Pancreas (tissue), 10 donors: ENCODE measurements around the gene SBF2. TPM values are rescaled to one million over a fixed set of nuclear protein-coding genes. Genes with fewer than 3 reads are reported as not detected.
"Not testable (repeated sequence)": the region's sequence is repeated elsewhere in the genome, so short reads cannot be mapped to it uniquely, and the experiment has no call there.

Source experiments
- ATAC-seq, 4 donors: fragments of 200-7000 bp; cut with Tn5 transposase; one replicate each; pipeline versions ENCODE4 v1.8.0 to v1.9.1; 2020; ENCODE audit warnings: mild to moderate bottlenecking in 4 of 4, moderate library complexity in 4 of 4
- DNase-seq, 6 donors: peaks; one replicate each; pipeline ENCODE4 v3.0.0-alpha.2; 2020
- FAIRE-seq: peaks from 2 replicates; lab custom pipeline; 2012; peaks lifted over from hg19 to GRCh38; lab: Jason Lieb, UNC
- H3K27ac ChIP-seq, 4 donors: fragments of 200-600 bp; sonication (generic); 1 replicate in 3 of 4; 2 replicates in 1 of 4; pipeline versions ENCODE4 v1.5.0 to v1.8.0; 2020
- H3K27me3 ChIP-seq, 4 donors: fragments of 200-600 bp; one replicate each; pipeline ENCODE4 v1.8.0; 2021
- H3K36me3 ChIP-seq, 3 donors: fragments of 200-600 bp; sonication (generic) in 1 of 3; one replicate each; pipeline versions ENCODE4 v1.5.0 to v1.8.0; 2020 to 2021
- H3K4me1 ChIP-seq, 3 donors: fragments of 200-600 bp; one replicate each; pipeline ENCODE4 v1.8.0; 2021
- H3K4me3 ChIP-seq, 4 donors: fragments of 200-600 bp; sonication (generic) in 2 of 4; one replicate each; pipeline versions ENCODE4 v1.5.0 to v1.8.0; 2020 to 2021
- H3K9me3 ChIP-seq, 4 donors: fragments of 200-600 bp; one replicate each; pipeline ENCODE4 v1.8.0; 2021
- CTCF ChIP-seq, 4 donors: fragments of 200-600 bp; sonication (generic) in 3 of 4; IDR thresholded peaks; one replicate each; pipeline versions ENCODE4 v1.5.0 to v1.8.0; 2021; ENCODE audit warnings: antibody characterized with exemption in 4 of 4
- WGBS, 2 donors: extraction: QIAGEN DNeasy Blood & Tissue Kit; methylation state at CpG; one replicate each; pipeline ENCODE4 v1.1.7; 2013; 5-methylcytosine and 5-hydroxymethylcytosine counted together
- intact Hi-C, 3 donors: fragments of 100-400 bp; cut with DNase I; formaldehyde crosslinking; loops; one replicate each; pipeline versions ENCODE4 v1.11.1 to v1.14.2; 2022
- polyA plus RNA-seq, 2 donors: library from polyadenylated mRNA; stranded (reverse); fragments of 200-250 nt; gene quantifications; one replicate each; pipeline ENCODE4 v1.2.3, GENCODE V29; 2013
- total RNA-seq, 6 donors: library from RNA; stranded (reverse); fragmentation: NEBNext Ultra II Directional in 4 of 6; extraction: Animal tissue kit (Norgen Biotek cat#: 25700) in 4 of 6; gene quantifications; one replicate each; pipeline versions ENCODE4 v1.2.1 to v1.2.4, GENCODE V29; 2021 to 2023
- donor health status: healthy with polysubstance abuse.
- donor health status: DM: no; HTN: no; CAD: no; lungs with moderate emphysema.
- donor health status: DM: no; HTN: no; CAD: no.
- donor health status: control.
- donor health status: control.
- donor health status: Bipolar disorder and iron deficiency.
- donor health status: DM: yes; HTN: yes; CAD: no.
- donor health status: DM: no; HTN: no; CAD: no.
- donor health status: DM: no; HTN: no; CAD: no.
- donor health status: DM: yes; HTN: yes; CAD: no.

Gene SBF2
- total and polyA plus RNA-seq, 8 donors = 4.6 to 21.8 (median 10.3) TPM

GRCh38 chr11:10095412-10096208 lies 198.4 kb downstream of the SBF2 start:
- no peak for FAIRE-seq
- no peak for TF ChIP-seq CTCF (IDR thresholded peaks at IDR 0.05)

DNA sequence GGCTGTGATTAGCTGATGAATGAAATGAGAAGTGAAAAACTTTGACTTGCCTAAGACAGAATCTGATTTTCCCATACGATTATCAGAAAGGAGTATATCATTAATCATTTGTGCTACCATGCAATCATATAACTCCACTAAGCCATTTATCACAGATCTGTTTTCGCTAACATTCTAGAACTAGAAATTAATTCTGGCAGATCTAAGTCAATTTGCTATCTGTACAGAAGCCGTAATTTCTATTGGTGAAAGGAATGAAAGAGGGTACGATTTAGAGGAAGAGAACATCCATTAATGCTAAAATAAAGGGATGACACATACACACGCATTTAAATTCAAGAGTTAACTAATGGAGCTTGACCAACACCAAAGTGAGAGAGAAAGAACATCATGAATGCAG lies 201.6 kb downstream of the SBF2 start:
- FAIRE-seq (no peak), ATAC-seq (no peak), DNase-seq (no peak)
- H3K4me1 ChIP-seq = peaks cover 0 to 2% (median 0%) of the 10 kb centered on the region in 3 donors
- intact Hi-C loops = no loop called here
- no peaks in the 10 kb centered on the region for H3K36me3 ChIP-seq
- no peak for TF ChIP-seq CTCF (IDR thresholded peaks at IDR 0.05)
- H3K9me3 ChIP-seq = no peaks in the 10 kb centered on the region
- no peak overlapping the region for H3K27ac ChIP-seq
- no peak overlapping the region for H3K4me3 ChIP-seq
- WGBS, 2 donors = 91 to 92% methylated on average over 5 of the region's 5 CpGs
- H3K27me3 ChIP-seq = no peaks in the 10 kb centered on the region

More at GRCh38 chr11:10095412-10096208, 198.4 kb downstream of the SBF2 start:
- Histone ChIP-seq H3K36me3 (no peaks in the 10 kb centered on the region), H3K27me3 (no peaks in the 10 kb centered on the region), H3K4me3 (no peak overlapping the region), H3K4me1 (no peaks in the 10 kb centered on the region), H3K9me3 (peaks cover 0 to 3% (median 0%) of the 10 kb centered on the region in 4 donors), H3K27ac (no peak overlapping the region)
- ATAC-seq (no peak), DNase-seq (no peak)
- intact Hi-C loops = no loop called here
- 86 to 92% methylated on average over 4 of the region's 4 CpGs for WGBS, 2 donors

- no peaks in the 10 kb centered on the region for H3K27me3 ChIP-seq
- no peak for TF ChIP-seq CTCF (IDR thresholded peaks at IDR 0.05)
- ATAC-seq (no peak), FAIRE-seq (no peak), DNase-seq (no peak)
- no peaks in the 10 kb centered on the region for H3K36me3 ChIP-seq
- no peaks in the 10 kb centered on the region for H3K9me3 ChIP-seq
- H3K4me3 ChIP-seq = no peak overlapping the region
- 80 to 84% methylated on average over 3 of the region's 3 CpGs for WGBS, 2 donors
- intact Hi-C loops = no loop called here
- no peak overlapping the region for H3K27ac ChIP-seq
- H3K4me1 ChIP-seq = peaks cover 0 to 5% (median 0%) of the 10 kb centered on the region in 3 donors
Measured at GRCh38 chr11:10091314-10092045, 202.5 kb downstream of the SBF2 start.

DNA sequence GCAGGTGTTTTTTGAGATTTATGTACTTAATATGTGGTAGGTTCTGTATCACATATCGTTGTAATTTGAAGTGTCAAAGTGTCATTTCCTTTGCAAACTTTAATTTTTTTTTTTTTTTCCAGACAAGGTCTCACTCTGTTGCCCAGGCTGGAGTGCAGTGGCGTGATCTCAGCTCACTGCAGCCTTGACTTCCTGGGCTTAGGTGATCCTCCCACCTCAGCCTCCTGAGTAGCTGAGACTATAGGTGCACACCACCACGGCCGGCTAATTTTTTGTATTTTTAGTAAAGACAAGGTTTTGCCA lies 206.1 kb downstream of the SBF2 start:
- FAIRE-seq, H3K4me3 ChIP-seq, H3K27ac ChIP-seq, H3K9me3 ChIP-seq, H3K27me3 ChIP-seq, DNase-seq, H3K4me1 ChIP-seq, intact Hi-C loops, ATAC-seq, H3K36me3 ChIP-seq: not testable (repeated sequence)
- 68 to 89% methylated on average over 4 of the region's 4 CpGs for WGBS, 2 donors

DNA sequence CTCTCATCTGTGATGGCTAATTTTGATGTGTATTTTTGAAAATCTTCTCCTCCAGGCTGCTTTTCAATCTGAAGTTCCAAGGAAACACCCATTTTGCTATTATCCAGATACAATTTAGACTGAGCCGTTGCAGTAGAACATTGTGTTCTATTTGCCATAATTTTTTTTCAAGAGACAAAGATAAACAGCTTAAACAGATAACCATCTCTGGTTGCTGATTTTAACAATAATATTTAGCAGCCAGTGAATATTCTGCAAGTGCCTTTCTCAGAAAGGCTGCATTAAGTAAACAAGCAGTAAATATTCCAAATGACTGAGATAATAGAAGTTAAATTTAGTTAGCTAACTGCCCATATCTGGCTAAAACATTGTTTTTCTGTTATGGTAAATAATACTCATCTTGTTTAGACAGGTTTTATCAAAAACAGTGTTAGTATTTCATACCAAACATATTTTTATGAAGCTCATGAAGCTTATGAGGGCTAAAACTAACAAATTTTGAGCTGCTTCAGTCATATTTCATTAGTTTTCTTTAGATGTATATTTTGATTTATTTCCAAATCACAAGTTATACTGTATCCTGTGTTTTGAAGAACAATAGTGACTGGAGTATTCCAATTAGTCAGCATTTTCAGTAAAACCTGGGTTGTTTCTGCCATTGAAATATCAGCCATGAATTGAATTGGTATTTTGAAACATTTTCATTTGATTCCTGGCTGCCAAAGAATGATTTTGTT lies 206.7 kb downstream of the SBF2 start:
- no peak for TF ChIP-seq CTCF (IDR thresholded peaks at IDR 0.05)
- no peak for DNase-seq
- no peak for ATAC-seq
- Histone ChIP-seq H3K36me3 (no peaks in the 10 kb centered on the region), H3K9me3 (no peaks in the 10 kb centered on the region), H3K4me1 (peaks cover 0 to 5% (median 0%) of the 10 kb centered on the region in 3 donors), H3K27me3 (no peaks in the 10 kb centered on the region), H3K4me3 (no peak overlapping the region), H3K27ac (no peak overlapping the region)
- peak; percentile 51 for FAIRE-seq
- 16 to 21% methylated on average over 1 of the region's 1 CpG for WGBS, 2 donors
- intact Hi-C loops = no loop called here
